RPMI7951 (cell line): ENCODE measurements around the gene LITAF. TPM values are rescaled to one million over a fixed set of nuclear protein-coding genes. Genes with fewer than 3 reads are reported as not detected.
A peak's percentile ranks its signal among the peaks of the same experiment; 100 is the strongest.
"Not testable (repeated sequence)": the region's sequence is repeated elsewhere in the genome, so short reads cannot be mapped to it uniquely, and the experiment has no call there.

Source experiments
- DNase-seq: peaks from one replicate; pipeline ENCODE4 v3.0.0-alpha.2; 2012; ENCODE audit warnings: low read depth
- total RNA-seq: library from RNA; depleted of rRNA; stranded (reverse); fragments of >200 nt; shearing (Covaris generic); gene quantifications from 2 replicates; pipeline ENCODE4 v1.2.3, GENCODE V29; 2014

Gene LITAF
- total RNA-seq, 1 experiment from 2014 or later = 28.1 TPM

DNA sequence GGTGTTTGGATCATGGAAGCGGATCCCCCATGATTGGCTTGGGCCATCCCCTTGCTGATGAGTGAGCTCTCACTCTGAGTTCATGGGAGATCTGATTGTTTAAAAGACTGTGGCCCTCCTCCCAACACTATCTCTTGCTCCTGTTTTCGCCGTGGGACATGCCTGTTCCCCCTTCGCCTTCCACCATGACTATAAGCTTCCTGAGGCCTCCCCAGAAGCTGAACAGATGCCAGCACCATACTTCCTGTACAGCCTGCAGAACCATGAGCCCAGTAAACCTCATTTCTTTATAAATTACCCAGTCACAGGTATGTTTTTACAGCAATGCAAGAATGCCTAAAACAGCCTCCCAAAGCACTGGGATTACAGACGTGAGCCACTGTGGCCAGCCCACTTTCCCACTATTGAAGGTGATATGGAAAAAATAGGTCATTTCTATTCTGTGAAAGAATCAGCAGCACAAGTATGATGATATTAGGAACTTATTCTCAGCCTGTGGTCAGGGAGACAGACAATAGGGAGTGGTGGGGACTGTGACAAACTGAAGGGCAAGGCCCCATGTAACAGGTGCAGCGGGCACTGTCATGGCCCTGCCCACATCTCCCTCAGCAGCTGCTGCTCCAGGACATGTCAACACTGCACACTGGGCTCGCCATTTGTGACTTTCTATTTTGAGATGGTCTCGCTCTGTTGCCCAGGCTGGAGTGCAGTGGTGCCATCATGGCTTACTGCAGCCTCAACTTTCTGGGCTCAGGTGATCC is 33.7 kb upstream of the LITAF start:
- DNase-seq = no peak

DNA sequence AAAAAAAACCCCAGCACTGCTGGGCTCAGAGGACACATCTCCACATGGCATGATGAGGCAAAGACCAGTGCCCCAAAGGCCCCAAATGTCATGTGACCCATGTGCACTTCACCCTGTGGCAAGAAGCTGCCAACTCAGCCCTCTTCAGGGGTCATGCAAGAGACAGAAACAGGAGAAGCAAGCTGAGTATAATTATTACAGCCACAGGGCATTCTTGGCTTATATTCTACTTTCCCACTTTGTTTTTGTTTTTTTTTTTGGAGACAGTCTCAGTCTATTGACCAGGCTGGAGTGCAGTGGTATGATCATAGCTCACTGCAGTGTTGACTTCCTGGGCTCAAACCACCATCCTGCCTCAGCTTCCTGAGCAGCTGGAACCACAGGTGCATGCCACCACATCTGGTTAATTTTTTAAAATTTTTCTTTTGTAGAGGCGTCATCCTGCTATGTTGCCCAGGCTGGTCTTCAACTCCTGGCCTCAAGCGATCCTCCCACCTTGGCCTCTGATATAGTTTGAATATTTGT is 32.7 kb upstream of the LITAF start:
- DNase-seq = peak; percentile 37

DNA sequence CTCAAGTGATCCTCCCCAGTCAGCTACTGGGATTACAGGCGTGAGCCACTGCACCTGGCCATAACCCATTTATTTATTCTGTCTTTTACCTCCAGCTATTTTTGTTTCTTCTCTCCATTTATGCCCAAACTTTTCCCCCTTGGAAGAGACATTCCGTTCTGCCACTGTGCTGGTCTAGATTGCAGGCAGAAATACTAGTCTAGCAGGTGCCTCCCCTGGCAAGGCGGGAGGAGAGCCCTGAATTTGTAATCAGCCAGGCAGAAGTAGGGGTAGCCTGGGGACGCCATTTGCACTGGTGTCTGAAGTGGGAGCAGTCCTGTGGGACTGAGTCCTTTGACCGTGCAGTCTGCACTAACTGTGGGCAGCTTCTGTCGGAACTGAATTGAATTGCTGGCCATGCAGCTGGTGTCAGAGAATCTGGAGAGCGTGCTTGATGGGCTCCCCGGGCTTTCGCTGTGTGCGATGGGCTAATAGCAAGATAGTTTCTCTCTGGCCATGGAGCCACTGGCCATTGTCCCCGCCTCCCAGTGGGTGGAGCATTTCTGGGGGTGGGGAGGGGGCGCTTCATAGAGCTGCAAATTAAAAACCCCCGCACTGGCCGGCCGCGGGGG is 31.5 kb upstream of the LITAF start:
- DNase-seq = no peak

DNA sequence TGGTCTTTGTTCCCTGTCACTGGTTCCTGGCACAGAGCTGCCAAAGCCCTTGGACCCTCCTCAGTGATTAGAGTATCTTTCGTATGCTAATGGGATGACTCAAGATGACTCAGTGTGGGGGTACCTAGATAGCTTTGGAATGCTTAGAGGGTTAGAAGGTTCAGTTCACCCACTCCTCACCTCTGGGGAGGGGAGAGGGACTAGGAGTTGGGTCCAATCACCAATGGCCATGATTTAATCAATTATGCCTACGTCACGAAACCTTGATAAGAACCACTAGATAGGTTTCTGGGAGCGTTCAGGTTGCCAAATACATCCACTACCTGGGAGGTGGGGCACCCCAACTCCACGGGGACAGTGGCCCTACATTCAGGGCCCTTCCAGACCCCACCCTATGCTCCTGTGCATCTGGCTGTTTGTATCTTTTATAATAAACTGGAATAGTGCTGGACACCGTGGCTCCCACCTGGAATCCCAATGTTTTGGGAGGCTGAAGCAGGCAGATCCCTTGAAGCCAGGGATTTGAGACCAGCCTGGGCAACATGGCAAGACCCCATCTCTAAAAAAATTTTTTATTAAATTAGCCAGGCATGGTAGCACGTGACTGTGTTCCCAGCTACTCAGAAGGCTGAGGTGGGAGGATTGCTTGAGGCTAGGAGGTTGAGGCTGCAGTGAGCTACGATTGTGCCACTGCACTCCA is 29.2 kb upstream of the LITAF start:
- DNase-seq = no peak

DNA sequence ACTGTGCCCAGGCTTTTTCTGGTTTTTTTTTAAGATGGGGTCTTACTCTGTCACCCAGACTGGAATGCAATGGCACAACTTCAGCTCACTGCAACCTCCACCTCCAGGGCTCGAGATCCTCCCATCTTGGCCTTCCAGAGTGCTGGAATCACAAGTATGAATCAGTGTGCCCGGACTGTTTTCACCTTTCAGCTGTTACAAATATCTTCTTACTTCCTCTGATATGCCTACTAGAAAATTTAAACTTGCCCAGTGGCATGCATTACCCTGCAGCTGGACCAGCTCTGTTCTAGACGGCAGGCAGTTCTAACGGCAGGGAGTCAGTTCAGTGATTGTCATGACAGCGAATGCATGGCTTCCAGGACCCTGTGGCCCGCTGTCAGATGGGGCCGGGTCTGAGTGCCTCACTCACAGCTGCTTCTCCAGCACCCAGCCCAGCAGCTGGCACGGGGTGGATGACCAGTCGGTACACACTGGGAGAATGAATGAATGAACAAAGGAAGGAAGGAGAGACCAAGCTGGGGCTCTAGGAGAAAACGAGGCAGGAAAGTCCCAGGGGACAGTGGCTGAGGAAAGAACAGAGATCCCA is 28.0 kb upstream of the LITAF start:
- DNase-seq = no peak

DNA sequence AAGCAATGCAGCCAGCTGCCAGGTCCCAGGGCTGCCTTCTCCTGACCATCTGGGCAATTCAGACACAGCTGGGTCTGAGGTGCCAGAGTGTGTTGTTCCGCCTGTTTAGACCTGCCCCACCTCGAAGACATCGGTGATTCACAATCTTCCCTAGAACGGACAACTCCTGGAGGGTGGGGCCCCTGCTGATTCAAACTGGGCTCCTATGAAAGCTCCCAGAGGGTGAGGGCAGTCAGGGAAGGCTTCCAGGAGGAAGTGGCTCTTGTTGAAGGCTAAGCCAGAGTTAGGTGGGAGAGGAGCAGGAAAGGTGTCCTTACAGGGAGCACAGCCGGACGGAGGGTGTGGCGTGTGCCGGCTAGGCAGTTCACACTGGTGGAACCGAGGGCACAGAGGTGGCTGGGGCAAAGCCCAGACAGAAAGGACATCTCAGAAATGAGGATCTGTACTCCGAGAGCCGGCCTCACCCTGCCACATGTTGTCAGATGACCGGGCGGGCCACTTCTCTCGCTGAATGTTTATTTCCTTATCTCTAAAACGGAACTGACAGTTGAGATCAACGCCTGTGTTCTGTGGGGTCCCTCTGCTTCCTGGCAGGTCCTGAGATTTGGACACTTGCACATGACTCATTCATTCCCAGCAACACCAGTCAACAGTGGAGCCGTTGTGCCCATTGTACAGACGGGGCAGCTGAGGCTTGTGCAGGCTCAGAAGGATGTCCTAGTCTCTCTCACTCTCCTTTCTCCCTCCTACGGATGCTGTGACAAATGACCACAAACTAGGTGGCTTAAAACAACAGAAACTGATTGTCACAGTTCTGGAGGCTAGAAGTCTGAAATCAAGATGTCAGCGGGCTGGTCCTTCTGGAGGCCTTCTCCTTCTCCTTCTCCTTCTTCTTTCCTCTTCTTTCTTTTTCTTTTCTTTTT is 26.9 kb upstream of the LITAF start:
- DNase-seq = no peak

DNA sequence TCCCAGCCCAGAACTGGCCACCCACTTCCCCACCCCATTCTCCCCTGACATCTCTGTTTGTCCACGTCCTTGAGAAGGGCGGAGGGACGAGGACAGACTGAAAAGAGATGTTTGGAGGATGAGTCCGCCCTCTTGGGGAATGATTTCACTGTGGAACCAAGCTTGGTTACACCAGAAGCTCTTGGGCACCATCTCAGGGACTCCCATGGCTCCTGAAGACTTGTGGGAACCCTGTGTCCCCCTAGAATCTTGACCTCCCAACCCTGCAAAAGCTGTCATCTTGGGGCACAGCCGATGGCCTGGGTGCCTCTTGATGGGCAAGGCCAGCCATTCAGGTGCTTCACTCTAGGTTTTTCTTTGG is 25.9 kb upstream of the LITAF start:
- no peak for DNase-seq

DNA sequence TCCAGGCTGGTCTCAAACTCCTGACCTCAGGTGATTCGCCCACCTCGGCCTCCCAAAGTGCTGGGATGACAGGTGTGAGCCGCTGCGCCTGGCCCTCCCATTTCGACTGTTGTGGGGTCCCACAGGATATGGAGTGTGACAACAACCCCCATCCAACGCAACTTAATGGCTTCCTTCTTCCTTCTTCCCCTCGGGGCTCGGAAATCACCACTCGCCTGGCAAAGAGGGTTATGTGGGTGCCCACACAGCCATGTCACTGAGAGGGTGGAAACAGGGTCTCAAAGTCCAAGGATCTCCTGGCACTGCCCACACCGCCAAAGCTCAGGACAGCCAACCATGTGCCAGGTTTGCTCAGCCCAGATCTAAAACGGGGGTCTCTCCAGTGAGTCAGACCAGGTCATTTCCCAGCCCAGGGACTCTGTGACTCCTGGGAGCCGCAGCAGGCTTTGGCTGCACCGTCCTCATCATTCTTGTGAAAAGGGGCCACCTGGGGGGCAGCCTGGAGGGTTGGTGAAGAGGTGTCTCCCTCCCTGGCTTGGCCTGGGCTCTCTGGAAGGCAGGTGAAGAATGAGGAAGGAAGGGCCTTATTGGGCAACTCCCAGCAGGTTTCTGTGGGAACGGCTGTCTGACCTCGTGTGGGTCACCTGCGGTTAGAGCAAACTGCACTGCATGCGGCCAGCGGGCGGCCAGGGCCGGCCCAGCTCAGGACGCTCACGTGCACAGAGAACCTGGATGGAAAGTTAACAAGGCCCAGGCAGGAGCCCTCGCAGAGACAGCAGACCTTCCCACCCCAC is 25.3 kb upstream of the LITAF start:
- DNase-seq = no peak

DNA sequence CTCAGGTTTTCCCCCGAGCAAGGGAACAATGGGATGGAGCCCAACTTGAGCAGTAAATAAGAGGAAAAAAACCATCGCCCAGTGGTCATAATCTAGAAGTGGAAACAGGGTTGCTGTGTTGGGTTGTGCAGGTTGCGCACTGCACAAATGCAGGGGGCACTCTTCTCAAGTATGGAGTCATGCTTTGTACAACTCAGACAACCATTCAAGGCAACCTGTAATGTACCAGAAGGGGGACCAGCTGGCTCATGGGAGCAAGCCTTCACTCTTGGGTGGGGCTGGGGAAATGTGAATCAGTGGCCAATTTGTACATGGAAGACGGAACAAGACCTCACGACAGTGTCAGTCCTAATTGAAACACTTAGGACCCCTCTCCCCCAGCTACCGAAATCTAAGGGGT is 23.9 kb upstream of the LITAF start:
- DNase-seq = no peak

DNA sequence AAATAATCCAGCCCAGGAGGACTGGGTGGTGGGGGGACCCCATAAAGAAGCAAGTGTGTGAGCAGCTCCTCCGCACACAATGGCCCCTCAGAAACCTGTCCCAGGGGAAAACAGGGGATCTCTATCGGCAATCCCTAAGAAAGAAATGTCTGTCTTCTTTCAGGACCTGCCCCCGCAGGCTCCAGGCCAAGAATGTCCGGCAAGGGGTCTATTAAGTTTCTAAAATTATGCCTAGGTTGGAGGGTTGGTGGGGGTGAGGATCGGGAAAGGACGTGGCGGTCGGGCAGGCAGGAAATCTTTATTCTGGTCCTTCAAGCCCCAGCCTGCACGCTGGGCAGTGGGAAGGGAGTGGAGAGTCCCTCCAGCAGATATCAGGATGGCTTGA is 23.4 kb upstream of the LITAF start:
- DNase-seq = no peak

DNA sequence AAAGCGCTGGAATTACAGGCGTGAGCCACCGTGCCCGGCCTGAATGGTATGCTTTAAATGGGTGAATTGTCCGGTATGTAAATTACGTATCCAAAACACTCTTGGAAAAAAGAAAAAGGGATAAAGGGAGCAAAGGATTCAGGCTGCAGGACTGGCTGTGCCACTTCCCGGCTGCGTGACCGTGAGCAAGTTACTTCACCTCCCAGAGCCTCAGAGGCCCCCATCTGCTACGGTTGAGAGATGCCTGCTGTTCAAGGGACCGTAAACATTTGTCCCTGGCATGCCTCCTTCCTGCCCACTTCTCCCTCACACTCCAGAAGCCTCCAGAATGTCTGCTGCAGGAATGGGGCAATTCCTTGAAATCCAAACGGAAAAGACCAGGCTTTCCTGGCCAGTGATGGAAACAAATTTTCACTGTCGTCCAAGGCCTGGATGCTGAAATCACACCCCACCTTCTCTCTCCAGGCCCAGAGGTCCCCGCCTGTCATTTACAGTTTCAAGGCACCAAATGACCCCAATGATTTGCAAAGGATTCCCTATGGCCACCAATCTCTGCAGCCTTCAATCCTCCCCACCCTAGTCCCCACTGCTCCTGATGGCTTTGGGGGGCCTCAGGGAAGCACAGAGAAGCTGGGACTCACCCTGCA is 22.9 kb upstream of the LITAF start:
- DNase-seq = peak; percentile 68

DNA sequence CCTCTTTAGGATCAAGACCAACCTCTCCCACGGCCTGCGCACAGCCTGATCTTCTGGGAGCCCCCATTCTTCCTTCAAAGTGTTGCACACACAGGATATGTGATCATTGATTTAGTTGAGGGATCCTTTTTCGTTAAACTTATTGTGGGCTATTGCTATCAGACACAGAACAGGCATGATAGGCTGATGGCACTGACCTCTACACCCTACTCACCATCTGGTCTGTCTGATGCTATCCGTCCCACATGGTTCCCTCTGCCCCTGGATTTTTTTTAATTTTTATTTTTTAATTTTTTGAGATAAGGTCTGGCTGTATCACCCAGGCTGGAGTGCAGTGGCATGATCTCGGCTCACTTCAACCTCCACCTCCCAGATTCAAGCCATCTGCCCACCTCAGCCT is 19.2 kb upstream of the LITAF start:
- DNase-seq = no peak

DNA sequence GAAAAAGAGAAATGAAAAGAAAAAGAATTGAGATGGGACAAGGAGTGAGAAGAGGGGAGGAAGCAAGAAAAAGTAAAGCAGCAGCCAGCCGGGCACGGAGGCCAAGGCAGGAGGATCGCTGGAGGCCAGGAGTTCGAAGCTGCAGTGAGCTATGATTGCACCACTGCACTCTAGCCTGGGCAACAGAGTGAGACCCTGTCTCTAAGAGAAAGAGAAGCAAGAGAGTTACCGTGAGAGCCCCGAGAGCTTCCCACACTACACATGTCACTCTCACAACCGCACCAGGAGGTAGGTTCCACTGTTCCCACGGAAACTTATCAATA is 18.8 kb upstream of the LITAF start:
- no peak for DNase-seq

DNA sequence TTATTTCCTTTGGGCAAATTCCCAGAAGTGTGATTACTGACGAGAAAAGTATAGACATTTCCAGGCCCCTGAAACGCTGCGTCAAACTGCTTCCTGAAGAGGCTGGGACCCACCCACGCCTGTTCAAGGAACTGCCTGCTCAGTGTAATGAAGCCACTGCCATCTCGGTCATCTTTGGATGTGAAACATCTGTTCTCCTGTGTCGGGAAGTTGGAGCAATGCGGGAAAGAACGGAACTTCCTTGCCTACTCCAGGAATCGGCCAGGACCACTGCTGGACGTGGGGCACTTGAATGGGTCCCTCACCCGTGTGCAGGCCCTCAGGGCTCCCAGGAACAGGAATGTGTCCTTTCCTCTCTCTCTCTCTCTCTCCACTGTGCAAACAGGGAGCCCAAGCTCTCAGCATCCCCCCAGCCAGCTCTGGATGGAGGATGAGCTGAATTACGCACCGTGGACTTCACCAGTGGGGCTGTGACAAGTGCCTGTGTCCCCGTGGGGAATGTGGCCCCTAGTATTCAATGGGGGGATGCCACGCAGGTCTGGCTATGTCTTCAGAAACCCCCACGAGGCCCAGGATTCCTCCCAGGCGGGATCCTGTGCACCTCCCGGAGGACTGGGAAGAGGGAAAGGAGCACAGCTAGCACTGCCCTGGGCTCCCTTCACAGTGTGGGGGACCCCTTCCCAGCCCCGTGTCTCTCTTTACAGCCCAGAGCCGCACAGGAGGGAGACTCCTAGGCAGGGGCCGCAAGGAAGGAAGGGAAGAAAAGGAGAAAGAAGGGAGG is 18.3 kb upstream of the LITAF start:
- no peak for DNase-seq

DNA sequence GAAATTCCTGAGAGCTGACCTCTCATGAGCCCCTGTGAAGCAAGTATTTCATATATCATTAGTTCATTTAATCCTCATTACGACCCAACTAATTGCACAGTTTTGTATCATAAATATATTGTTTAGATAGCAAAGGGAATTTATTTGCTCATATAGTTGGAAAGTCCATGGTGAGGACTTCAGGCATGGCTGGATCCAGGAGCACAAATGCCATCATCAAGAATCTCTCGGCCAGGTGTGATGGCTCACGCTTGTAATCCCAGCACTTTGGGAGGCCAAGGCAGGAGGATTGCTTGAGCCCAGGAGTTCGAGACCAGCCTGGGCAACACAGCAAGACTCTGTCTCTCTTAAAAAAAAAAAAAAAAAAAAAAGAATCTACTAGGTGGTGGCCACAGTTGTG is 17.6 kb upstream of the LITAF start:
- DNase-seq = not testable (repeated sequence)

DNA sequence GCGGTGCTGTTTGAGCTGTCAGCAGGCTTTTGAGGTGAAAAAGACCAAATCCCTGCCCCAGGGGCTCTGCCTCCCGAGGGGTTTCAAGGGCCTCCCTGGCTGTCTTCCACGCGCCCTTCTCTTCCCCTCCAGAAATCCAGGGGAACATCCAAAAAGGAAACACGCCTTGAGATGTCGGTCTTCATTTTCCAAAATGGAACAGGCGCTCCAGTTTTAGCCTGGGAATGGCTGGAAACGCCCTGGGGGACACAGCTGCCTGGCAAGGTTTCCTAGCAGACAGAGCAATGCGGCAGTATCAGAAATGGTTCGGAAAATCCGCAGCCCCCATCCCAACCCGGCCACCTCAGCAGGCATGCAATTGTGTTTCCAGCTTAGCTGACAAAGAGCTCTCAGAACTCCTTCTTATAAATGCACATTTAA is 16.6 kb upstream of the LITAF start:
- DNase-seq = peak; percentile 39

DNA sequence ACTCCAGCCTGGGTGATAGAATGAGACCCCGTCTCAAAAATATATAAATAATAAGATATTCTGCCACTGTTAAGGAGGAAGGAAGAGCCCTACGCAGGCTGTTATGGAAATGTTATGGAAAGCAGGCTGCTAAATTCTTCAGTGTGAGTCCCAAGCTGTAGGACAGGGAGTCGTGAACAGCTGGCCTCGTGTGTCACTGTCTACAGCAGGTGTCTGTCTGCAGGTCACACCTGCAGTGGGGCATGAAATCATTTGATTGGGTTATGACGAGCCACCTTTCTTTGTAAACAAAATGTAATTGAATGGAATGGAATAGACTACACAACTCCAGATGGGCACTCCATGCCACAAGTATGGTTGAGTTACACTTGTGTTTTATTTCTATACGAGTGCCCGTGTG is 15.6 kb upstream of the LITAF start:
- no peak for DNase-seq

DNA sequence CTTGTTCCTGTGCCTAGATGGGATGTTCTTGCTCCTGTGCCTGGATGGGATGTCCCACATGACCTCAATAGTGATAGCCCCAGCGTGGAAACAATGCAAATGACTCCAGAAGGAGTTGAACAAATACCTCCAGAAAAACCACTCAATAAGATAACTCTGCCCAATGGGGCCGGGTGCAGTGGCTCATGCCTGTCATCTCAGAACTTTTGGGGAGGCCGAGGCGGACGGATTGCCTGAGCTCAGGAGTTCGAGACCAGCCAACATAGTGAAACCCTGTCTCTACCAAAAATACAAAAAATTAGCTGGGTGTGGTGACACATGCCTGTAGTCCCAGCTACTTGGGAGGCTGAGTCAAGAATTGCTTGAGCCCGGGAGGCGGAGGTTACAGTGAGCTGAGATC is 15.2 kb upstream of the LITAF start:
- no peak for DNase-seq

DNA sequence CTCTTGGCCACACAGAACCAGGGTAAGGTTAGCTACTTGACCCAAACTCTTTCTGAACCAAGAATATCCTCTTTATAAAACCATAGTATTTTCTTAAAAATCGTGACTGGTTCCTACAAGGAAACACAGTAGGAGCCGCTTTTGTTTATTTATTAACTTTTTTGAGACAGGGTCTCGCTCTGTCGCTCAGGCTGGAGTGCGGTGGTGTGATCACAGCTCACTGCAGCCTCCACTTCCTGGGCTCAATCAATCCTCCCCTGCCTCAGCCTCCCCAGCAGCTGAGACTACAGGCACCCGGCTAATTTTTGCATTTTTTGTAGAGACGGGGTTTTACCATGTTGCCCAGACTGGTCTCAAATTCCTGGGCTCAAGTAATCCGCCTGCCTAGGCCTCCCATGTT is 14.7 kb upstream of the LITAF start:
- DNase-seq = no peak

DNA sequence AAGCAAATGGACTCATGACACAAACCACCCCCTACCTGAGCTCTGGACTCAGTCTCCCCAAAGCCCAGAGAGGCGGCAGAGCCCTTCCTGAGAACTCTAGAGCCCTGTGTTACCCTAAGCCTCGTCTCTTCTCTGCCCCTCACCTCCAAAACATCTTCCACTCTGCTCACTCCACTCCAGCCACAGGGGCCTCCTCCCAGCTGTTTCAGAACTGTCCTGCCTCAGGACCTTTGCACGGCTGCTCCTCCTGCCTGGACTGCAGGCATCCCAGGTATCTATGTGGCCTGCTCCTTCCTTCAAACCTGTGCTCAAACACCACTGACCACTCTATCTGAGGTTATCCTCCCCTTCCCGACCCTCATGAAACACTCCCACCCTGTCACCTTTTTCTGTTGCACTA is 12.9 kb upstream of the LITAF start:
- DNase-seq = no peak
